Dendritic cell treated with granulocyte-macrophage colony-stimulating factor and Interleukin-4, amounts not matched to agents 40 ng/mL and 50 ng/mL, for 4 days (primary cell): Measurements from ENCODE around the gene RIMS3.
"Not testable (repeated sequence)": the region's sequence is repeated elsewhere in the genome, so short reads cannot be mapped to it uniquely, and the experiment has no call there.

ENCODE experiments used
- H3K27ac Mint-ChIP-seq: one replicate; pipeline ENCODE4 v1.8.0; 2022; ENCODE audit warnings: mild to moderate bottlenecking, mixed read lengths
- H3K27me3 Mint-ChIP-seq: one replicate; pipeline ENCODE4 v1.8.0; 2022; ENCODE audit warnings: mild to moderate bottlenecking, mixed read lengths
- H3K36me3 Mint-ChIP-seq: one replicate; pipeline ENCODE4 v1.8.0; 2022; ENCODE audit warnings: low read depth, mixed read lengths
- H3K4me1 Mint-ChIP-seq: one replicate; pipeline ENCODE4 v1.8.0; 2022; ENCODE audit warnings: low read depth, mixed read lengths
- H3K4me3 Mint-ChIP-seq: one replicate; pipeline ENCODE4 v1.8.0; 2022; ENCODE audit warnings: mild to moderate bottlenecking, moderate library complexity, mixed read lengths
- H3K9me3 Mint-ChIP-seq: one replicate; pipeline ENCODE4 v1.8.0; 2022; ENCODE audit warnings: mixed read lengths
- intact Hi-C: fragments of 100-400 bp; cut with micrococcal nuclease; formaldehyde crosslinking; loops from one replicate; pipeline ENCODE4 v1.15.0; 2022

Gene RIMS3

GRCh38 chr1:40638097-40639036 lies 27.1 kb downstream of the RIMS3 start:
- Mint-ChIP-seq H3K27me3 (peaks cover 5% of the 10 kb centered on the region), H3K36me3 (peaks cover 18% of the 10 kb centered on the region), H3K27ac (no peak overlapping the region), H3K9me3 (no peaks in the 10 kb centered on the region), H3K4me1 (peaks cover 26% of the 10 kb centered on the region), H3K4me3 (no peak overlapping the region)
- intact Hi-C loops: no loop called here

- H3K4me3 Mint-ChIP-seq: no peak overlapping the region
- no peaks in the 10 kb centered on the region for H3K9me3 Mint-ChIP-seq
- peaks cover 5% of the 10 kb centered on the region for H3K27me3 Mint-ChIP-seq
- intact Hi-C loops: no loop called here
- peaks cover 18% of the 10 kb centered on the region for H3K36me3 Mint-ChIP-seq
- no peak overlapping the region for H3K27ac Mint-ChIP-seq
- H3K4me1 Mint-ChIP-seq: peaks cover 28% of the 10 kb centered on the region
Observed at GRCh38 chr1:40637470-40638007, 27.9 kb downstream of the RIMS3 start.

- H3K36me3 Mint-ChIP-seq: peaks cover 17% of the 10 kb centered on the region
- intact Hi-C loops: no loop called here
- H3K27me3 Mint-ChIP-seq: peaks cover 5% of the 10 kb centered on the region
- peaks cover 28% of the 10 kb centered on the region for H3K4me1 Mint-ChIP-seq
- H3K4me3 Mint-ChIP-seq: no peak overlapping the region
- no peaks in the 10 kb centered on the region for H3K9me3 Mint-ChIP-seq
- H3K27ac Mint-ChIP-seq: peak overlapping the region; percentile 47
Observed at GRCh38 chr1:40636777-40637176, 28.7 kb downstream of the RIMS3 start.

GRCh38 chr1:40635763-40636500 lies 29.6 kb downstream of the RIMS3 start:
- Mint-ChIP-seq H3K4me1 (peaks cover 30% of the 10 kb centered on the region), H3K4me3 (no peak overlapping the region), H3K27ac (peak overlapping the region; percentile 47), H3K27me3 (peaks cover 5% of the 10 kb centered on the region), H3K9me3 (no peaks in the 10 kb centered on the region), H3K36me3 (peaks cover 12% of the 10 kb centered on the region)
- intact Hi-C loops: no loop called here

- Mint-ChIP-seq H3K9me3 (no peaks in the 10 kb centered on the region), H3K27ac (no peak overlapping the region), H3K4me1 (peaks cover 37% of the 10 kb centered on the region), H3K27me3 (peaks cover 5% of the 10 kb centered on the region), H3K36me3 (peaks cover 12% of the 10 kb centered on the region), H3K4me3 (no peak overlapping the region)
- intact Hi-C loops: no loop called here
Observed at GRCh38 chr1:40634901-40635655, 30.4 kb downstream of the RIMS3 start.

GRCh38 chr1:40633931-40634376 lies 31.5 kb downstream of the RIMS3 start:
- Mint-ChIP-seq H3K27ac (peak overlapping the region; percentile 52), H3K4me3 (no peak overlapping the region), H3K4me1 (peaks cover 37% of the 10 kb centered on the region), H3K36me3 (peaks cover 13% of the 10 kb centered on the region), H3K9me3 (no peaks in the 10 kb centered on the region), H3K27me3 (peaks cover 4% of the 10 kb centered on the region)
- intact Hi-C loops: no loop called here

GRCh38 chr1:40633523-40633922 lies 32.0 kb downstream of the RIMS3 start:
- Mint-ChIP-seq H3K4me1 (peaks cover 37% of the 10 kb centered on the region), H3K27me3 (peaks cover under 1% of the 10 kb centered on the region), H3K27ac (peak overlapping the region; percentile 52), H3K9me3 (no peaks in the 10 kb centered on the region), H3K4me3 (no peak overlapping the region), H3K36me3 (peaks cover 17% of the 10 kb centered on the region)
- intact Hi-C loops: no loop called here

- H3K9me3 Mint-ChIP-seq: no peaks in the 10 kb centered on the region
- no peak overlapping the region for H3K27ac Mint-ChIP-seq
- H3K27me3 Mint-ChIP-seq: peaks cover 2% of the 10 kb centered on the region
- H3K4me3 Mint-ChIP-seq: no peak overlapping the region
- peaks cover 21% of the 10 kb centered on the region for H3K4me1 Mint-ChIP-seq
- intact Hi-C loops: no loop called here
- H3K36me3 Mint-ChIP-seq: peaks cover 26% of the 10 kb centered on the region
Observed at GRCh38 chr1:40630488-40631223, 34.8 kb downstream of the RIMS3 start.

GRCh38 chr1:40629546-40629945 lies 35.9 kb downstream of the RIMS3 start:
- H3K4me3 Mint-ChIP-seq, H3K27ac Mint-ChIP-seq, H3K9me3 Mint-ChIP-seq, H3K27me3 Mint-ChIP-seq, intact Hi-C loops: not testable (repeated sequence)
- Mint-ChIP-seq H3K4me1 (peaks cover 21% of the 10 kb centered on the region), H3K36me3 (peaks cover 24% of the 10 kb centered on the region)

GRCh38 chr1:40628903-40629292 lies 36.6 kb downstream of the RIMS3 start:
- Mint-ChIP-seq H3K4me3 (no peak overlapping the region), H3K9me3 (no peaks in the 10 kb centered on the region), H3K36me3 (peaks cover 24% of the 10 kb centered on the region), H3K27me3 (peaks cover 2% of the 10 kb centered on the region), H3K27ac (no peak overlapping the region), H3K4me1 (peaks cover 16% of the 10 kb centered on the region)
- intact Hi-C loops: no loop called here

GRCh38 chr1:40627987-40628902 lies 37.2 kb downstream of the RIMS3 start:
- Mint-ChIP-seq H3K27me3 (peaks cover 2% of the 10 kb centered on the region), H3K4me3 (no peak overlapping the region), H3K36me3 (peaks cover 24% of the 10 kb centered on the region), H3K27ac (no peak overlapping the region), H3K9me3 (no peaks in the 10 kb centered on the region), H3K4me1 (peaks cover 10% of the 10 kb centered on the region)
- intact Hi-C loops: no loop called here

- intact Hi-C loops: no loop called here
- no peaks in the 10 kb centered on the region for H3K9me3 Mint-ChIP-seq
- H3K4me1 Mint-ChIP-seq: peaks cover 11% of the 10 kb centered on the region
- H3K27ac Mint-ChIP-seq: no peak overlapping the region
- H3K36me3 Mint-ChIP-seq: peaks cover 24% of the 10 kb centered on the region
- no peak overlapping the region for H3K4me3 Mint-ChIP-seq
- peaks cover 4% of the 10 kb centered on the region for H3K27me3 Mint-ChIP-seq
Observed at GRCh38 chr1:40626383-40626770, 39.1 kb downstream of the RIMS3 start.
